ENCODE measurements around the gene DNAI4. TPM values are rescaled to one million over a fixed set of nuclear protein-coding genes. Genes with fewer than 3 reads are reported as not detected.

The DNAI4 gene
- total and polyA plus RNA-seq, 2 of the 4 experiments (the other 2 are of a cell fraction) = 0.63 to 1.6 TPM

GRCh38 chr1:66925944-66926343 is 1.3 kb upstream of the DNAI4 start:
- in situ Hi-C loops (cut with MboI; ENCODE audit: low sequenced_read_pairs) = loop anchor here (25.0 kb wide), 2 partner anchors 389 to 1114 kb away; partner anchors contain the start of gene SGIP1

More at GRCh38 chr1:66925944-66926343, 1.3 kb upstream of the DNAI4 start:
- peak overlapping the region; percentile 96 for H3K14ac ChIP-seq (replicated peaks; ENCODE audit: low read depth, low read length)
- H2BK5ac ChIP-seq (ENCODE audit: low read depth, low read length, poor library complexity, severe bottlenecking) = peak overlapping the region; percentile 82
- peak overlapping the region; percentile 96 for H3K4me2 ChIP-seq (ENCODE audit: low read depth, low read length)
- H4K5ac ChIP-seq (ENCODE audit: low read depth, low read length) = peak overlapping the region; percentile 2; the same call in 1 of the 2 replicates
- no TSS peak for BruUV-seq (replicated peaks)
- peak overlapping the region; percentile 93 for H2AK9ac ChIP-seq (replicated peaks; ENCODE audit: low read depth, low read length, poor library complexity)
- H3K4ac ChIP-seq (ENCODE audit: low read depth, low read length) = peak overlapping the region; percentile 73
- no peaks in the 10 kb centered on the region for H3K9me3 ChIP-seq (ENCODE audit: control insufficient read depth, insufficient read depth, low read length)
- H4K91ac ChIP-seq (ENCODE audit: insufficient read depth, low read depth, low read length) = peak overlapping the region; percentile 30; the same call in 1 of the 2 replicates
- H3K9me1 ChIP-seq (ENCODE audit: insufficient read depth, low read length) = no peaks in the 10 kb centered on the region
- no peaks in the 10 kb centered on the region for H3K4me1 ChIP-seq (ENCODE audit: control insufficient read depth, insufficient read depth, low read length)
- no peak overlapping the region for H2BK15ac ChIP-seq (ENCODE audit: low read depth, low read length)
- H2AK5ac ChIP-seq (ENCODE audit: low read depth, low read length) = peak overlapping the region; percentile 71
- CTCF ChIA-PET = interaction anchor here (0.9 to 2.2 kb wide), 3 partner anchors 12 to 223 kb away, joined by 3 to 8 read pairs (median 3); no protein-coding TSS in a partner anchor
- peak overlapping the region; percentile 99 for H3K23ac ChIP-seq (ENCODE audit: low read depth, low read length)
- dilution Hi-C loops (cut with HindIII; ENCODE audit: low sequenced_read_pairs, unreplicated experiment) (no loop called here), intact Hi-C loops (cut with micrococcal nuclease) (no loop called here)
- WGBS, 2 experiments (ENCODE audit: extremely low coverage in 2 of 2, insufficient read length in 1 of 2) = no CpG with 5 or more reads among the region's 9 CpGs
- DNase-seq (no peak), ATAC-seq (ENCODE audit: low read depth) (no peak)
- peak overlapping the region; percentile 11 to 56; a peak in 2 of 4 replicates for H4K8ac ChIP-seq (ENCODE audit: low read depth in 2 of 2, low read length in 2 of 2)
- H3K4me3 ChIP-seq (ENCODE audit: insufficient read depth, low read depth, low read length) = peak overlapping the region; percentile 64
- H3K79me1 ChIP-seq (ENCODE audit: low read depth in 1 of 2, low read length in 2 of 2) = peaks cover 13 to 35% of the 10 kb centered on the region in 2 experiments
- peak overlapping the region; percentile 82 for H3K9ac ChIP-seq (ENCODE audit: low read depth, low read length)
- POLR2A ChIA-PET (ENCODE audit: unreplicated experiment) = no interaction called here
- no peaks in the 10 kb centered on the region for H3K27me3 ChIP-seq (ENCODE audit: control insufficient read depth, insufficient read depth, low read length)
- peak overlapping the region; percentile 30; the same call in 1 of the 2 replicates for H3K18ac ChIP-seq (ENCODE audit: low read depth, low read length)
- TF ChIP-seq CHD1 (IDR thresholded peaks at IDR 0.05; ENCODE audit: low read depth, low read length) (no peak), POLR2A (IDR thresholded peaks at IDR 0.05; ENCODE audit: low read depth, low read length) (no peak), MAFK (IDR thresholded peaks at IDR 0.05; ENCODE audit: low read depth, low read length) (no peak), BHLHE40 (IDR thresholded peaks at IDR 0.05; ENCODE audit: low read depth, low read length) (no peak), MXI1 (IDR thresholded peaks at IDR 0.05; ENCODE audit: borderline replicate concordance, low read depth, low read length) (no peak), SMC3 (IDR thresholded peaks at IDR 0.05; ENCODE audit: low read depth, low read length) (no peak), ELK1 (IDR thresholded peaks at IDR 0.05; ENCODE audit: borderline replicate concordance, low read depth, low read length) (no peak), CTCF (conservative IDR thresholded peaks at IDR 0.05; ENCODE audit: low read depth, low read length) (no peak), CEBPB (IDR thresholded peaks at IDR 0.05; ENCODE audit: low read depth, low read length) (no peak), FOS (IDR thresholded peaks at IDR 0.05; ENCODE audit: low read depth, low read length) (no peak), RCOR1 (IDR thresholded peaks at IDR 0.05; ENCODE audit: insufficient replicate concordance, low read length) (no peak), USF2 (IDR thresholded peaks at IDR 0.05; ENCODE audit: low read depth, low read length) (no peak), MAZ (IDR thresholded peaks at IDR 0.05; ENCODE audit: borderline replicate concordance, low read depth, low read length) (no peak)
- H3K36me3 ChIP-seq (ENCODE audit: control insufficient read depth, insufficient read depth, low read length) = no peaks in the 10 kb centered on the region
- H3K27ac ChIP-seq (ENCODE audit: insufficient read depth, low read length) = peak overlapping the region; percentile 82
- 0 out of 2 replicates have a peak overlapping the region, but pooled peaks have one; percentile 5 for H2BK20ac ChIP-seq (ENCODE audit: low read depth, low read length)
- peaks cover 8% of the 10 kb centered on the region for H4K20me1 ChIP-seq (ENCODE audit: insufficient read depth, low read length)
- H3K56ac ChIP-seq (ENCODE audit: extremely low read depth, insufficient read depth, low read length) = peak overlapping the region; percentile 89
- H2AFZ ChIP-seq (replicated peaks; ENCODE audit: low read length, poor library complexity) = peak overlapping the region; percentile 85
- H2BK120ac ChIP-seq (ENCODE audit: low read depth, low read length) = no peak overlapping the region

Data from IMR-90 (cell line).